CD14-positive monocyte (primary cell): ENCODE data around the gene ARL4C. TPM values are rescaled to one million over a fixed set of nuclear protein-coding genes. Genes with fewer than 3 reads are reported as not detected.

ENCODE experiments used
- DNase-seq, 3 donors: peaks; one replicate each; pipeline ENCODE4 v3.0.0-alpha.2; 2011 to 2022
- H2AFZ ChIP-seq: 2 replicates; pipeline ENCODE4 v1.6.0; 2012; ENCODE audit warnings: mild to moderate bottlenecking, low read depth, low read length, inconsistent platforms; ENCODE audit not compliant: insufficient read depth, poor library complexity, severe bottlenecking
- H3K27ac ChIP-seq, 2 donors: 1 replicate in 1 of 2; 2 replicates in 1 of 2; pipeline ENCODE4 v1.5.1; 2012 to 2013; ENCODE audit warnings: low read length in 2 of 2, control low read depth in 1 of 2, inconsistent platforms in 1 of 2, low read depth in 1 of 2, mild to moderate bottlenecking in 1 of 2
- H3K27me3 ChIP-seq, 2 donors: one replicate each; pipeline versions ENCODE4 v1.6.0 to v1.6.1; 2011 to 2013; ENCODE audit warnings: low read length in 2 of 2; ENCODE audit not compliant: control insufficient read depth in 2 of 2, insufficient read depth in 2 of 2
- H3K36me3 ChIP-seq, 2 donors: replicated peaks in 1 of 2; 1 replicate in 1 of 2; 2 replicates in 1 of 2; pipeline versions ENCODE4 v1.5.1 to v1.6.1; 2012 to 2013; ENCODE audit warnings: low read length in 2 of 2, control low read depth in 1 of 2, inconsistent platforms in 1 of 2, mild to moderate bottlenecking in 1 of 2; ENCODE audit not compliant: insufficient read depth in 2 of 2, control insufficient read depth in 1 of 2
- H3K4me1 ChIP-seq, 2 donors: 1 replicate in 1 of 2; 2 replicates in 1 of 2; pipeline versions ENCODE4 v1.5.1 to v1.6.1; 2012 to 2013; ENCODE audit warnings: low read length in 2 of 2, control low read depth in 1 of 2, inconsistent platforms in 1 of 2, mild to moderate bottlenecking in 1 of 2, moderate library complexity in 1 of 2; ENCODE audit not compliant: insufficient read depth in 2 of 2, control insufficient read depth in 1 of 2
- H3K4me2 ChIP-seq: replicated peaks from 2 replicates; pipeline ENCODE3; 2012; ENCODE audit warnings: low read length, moderate library complexity, mild to moderate bottlenecking; ENCODE audit not compliant: poor library complexity, severe bottlenecking; ENCODE audit errors: extremely low read depth
- H3K4me3 ChIP-seq, 3 experiments: fragments of 200-600 bp in 1 of 3; sonication (generic) in 1 of 3; replicated peaks in 1 of 3; 1 replicate in 2 of 3; 2 replicates in 1 of 3; pipeline ENCODE4 v1.5.1; 2011 to 2013; ENCODE audit warnings: low read length in 3 of 3, mild to moderate bottlenecking in 3 of 3, control low read depth in 2 of 3, low read depth in 2 of 3, inconsistent platforms in 1 of 3, moderate library complexity in 1 of 3
- H3K79me2 ChIP-seq: 2 replicates; pipeline ENCODE4 v1.6.0; 2012; ENCODE audit warnings: mild to moderate bottlenecking, control low read depth, inconsistent platforms, low read length, moderate library complexity; ENCODE audit not compliant: insufficient read depth
- H3K9ac ChIP-seq: 2 replicates; pipeline ENCODE4 v1.6.0; 2017; ENCODE audit warnings: low read length, mild to moderate bottlenecking; ENCODE audit not compliant: insufficient read depth, poor library complexity, severe bottlenecking
- H3K9me3 ChIP-seq, 2 donors: replicated peaks in 1 of 2; 1 replicate in 1 of 2; 2 replicates in 1 of 2; pipeline versions ENCODE4 v1.5.1 to v1.6.1; 2012 to 2013; ENCODE audit warnings: low read length in 2 of 2, control low read depth in 1 of 2; ENCODE audit not compliant: control insufficient read depth in 1 of 2, insufficient read depth in 1 of 2
- H4K20me1 ChIP-seq: 2 replicates; pipeline ENCODE4 v1.6.0; 2012; ENCODE audit warnings: mild to moderate bottlenecking, low read length, control low read depth, moderate library complexity; ENCODE audit not compliant: insufficient read depth
- H3K27ac Mint-ChIP-seq, 7 donors: one replicate each; pipeline ENCODE4 v1.8.0; 2020; ENCODE audit warnings: mild to moderate bottlenecking in 7 of 7, mixed read lengths in 7 of 7, moderate library complexity in 6 of 7, inconsistent platforms in 2 of 7
- H3K27me3 Mint-ChIP-seq, 3 donors: one replicate each; pipeline ENCODE4 v1.8.0; 2021 to 2022; ENCODE audit warnings: low read depth in 3 of 3, mild to moderate bottlenecking in 3 of 3, mixed read lengths in 3 of 3, moderate library complexity in 3 of 3, inconsistent platforms in 1 of 3
- H3K36me3 Mint-ChIP-seq, 2 donors: one replicate each; pipeline ENCODE4 v1.8.0; 2020; ENCODE audit warnings: mixed read lengths in 2 of 2, inconsistent platforms in 1 of 2, mild to moderate bottlenecking in 1 of 2
- H3K4me1 Mint-ChIP-seq: one replicate; pipeline ENCODE4 v1.8.0; 2020; ENCODE audit warnings: mild to moderate bottlenecking, mixed read lengths
- H3K4me3 Mint-ChIP-seq, 2 donors: one replicate each; pipeline ENCODE4 v1.8.0; 2020; ENCODE audit warnings: mild to moderate bottlenecking in 2 of 2, mixed read lengths in 2 of 2, moderate library complexity in 1 of 2
- H3K9me3 Mint-ChIP-seq, 7 donors: one replicate each; pipeline ENCODE4 v1.8.0; 2020 to 2022; ENCODE audit warnings: mixed read lengths in 7 of 7, mild to moderate bottlenecking in 6 of 7, moderate library complexity in 6 of 7, inconsistent platforms in 2 of 7
- WGBS: methylation state at CpG from one replicate; pipeline ENCODE4 v1.1.5; 2013; ENCODE audit warnings: missing lambda C conversion rate; ENCODE audit not compliant: insufficient coverage; 5-methylcytosine and 5-hydroxymethylcytosine counted together
- intact Hi-C, 2 donors: fragments of 100-400 bp; cut with micrococcal nuclease; formaldehyde crosslinking; loops; one replicate each; pipeline versions ENCODE4 v1.15.0 to v1.15.1; 2023
- polyA plus RNA-seq, 3 donors: library from polyadenylated mRNA; depleted of rRNA in 1 of 3; unstranded in 2 of 3; stranded (reverse) in 1 of 3; fragments of 300-500 nt in 2 of 3; fragments of >200 nt in 1 of 3; fragmentation: Illumina TruSeq in 2 of 3; gene quantifications; 1 replicate in 2 of 3; 2 replicates in 1 of 3; pipeline ENCODE4 v1.2.3, GENCODE V29; 2012 to 2021
- TF ChIP-seq, protein P1 (sequence below): fragments of 200-600 bp; IDR thresholded peaks from one replicate; pipeline ENCODE4 v1.8.0; 2022; ENCODE audit warnings: antibody characterized with exemption, mild to moderate bottlenecking

Gene ARL4C
- polyA plus RNA-seq, 3 donors: 4.0 to 90.9 (median 6.4) TPM

DNA sequence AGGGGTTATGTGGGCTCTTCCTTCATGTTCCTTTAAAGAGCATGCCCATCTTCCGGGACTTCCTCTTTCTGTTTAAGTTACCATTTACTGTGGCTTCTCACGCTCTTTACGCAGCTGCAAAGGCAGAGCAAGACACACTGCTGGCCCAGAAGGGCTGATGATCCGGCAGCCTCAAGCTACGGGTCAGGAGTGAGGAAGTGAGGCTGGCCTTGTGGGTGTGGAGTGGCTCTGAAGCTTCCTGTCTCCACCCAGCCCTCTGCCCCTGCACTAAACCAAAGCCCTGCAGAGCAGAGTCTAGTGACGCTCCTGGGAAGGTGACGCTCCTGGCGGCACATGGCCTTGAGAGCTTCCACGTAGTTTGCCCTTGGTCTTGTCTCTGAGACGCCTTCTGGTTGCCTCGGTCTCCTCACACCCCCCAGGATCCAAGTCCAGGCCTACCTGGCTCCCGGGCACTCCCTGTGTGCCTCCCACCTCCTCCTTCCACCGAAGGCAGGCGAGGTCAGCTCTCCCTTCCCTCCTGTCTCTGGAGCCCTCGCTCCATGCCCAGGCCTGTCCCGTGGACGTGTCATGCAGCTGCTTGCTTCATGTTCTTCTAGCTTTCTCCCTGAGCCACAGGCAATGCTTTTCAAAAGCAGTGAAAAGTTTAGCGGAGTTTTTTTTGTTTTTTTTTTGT is 50.3 kb downstream of the ARL4C start:
- Histone ChIP-seq H3K36me3 (no peaks in the 10 kb centered on the region), H3K79me2 (no peaks in the 10 kb centered on the region), H3K4me2 (peak overlapping the region; percentile 6), H2AFZ (peak overlapping the region; percentile 55), H3K4me3 (no peak overlapping the region), H4K20me1 (no peaks in the 10 kb centered on the region), H3K27me3 (no peaks in the 10 kb centered on the region), H3K27ac (peak overlapping the region; percentile 95 to 98), H3K9ac (peak overlapping the region; percentile 75), H3K4me1 (peaks cover 34 to 40% of the 10 kb centered on the region in 2 donors), H3K9me3 (no peaks in the 10 kb centered on the region)
- intact Hi-C loops: loop anchor here in 1 of 2 donors (5.0 kb wide), 1 partner anchor 36 kb away; no protein-coding TSS in a partner anchor
- TF ChIP-seq, protein P1, sequence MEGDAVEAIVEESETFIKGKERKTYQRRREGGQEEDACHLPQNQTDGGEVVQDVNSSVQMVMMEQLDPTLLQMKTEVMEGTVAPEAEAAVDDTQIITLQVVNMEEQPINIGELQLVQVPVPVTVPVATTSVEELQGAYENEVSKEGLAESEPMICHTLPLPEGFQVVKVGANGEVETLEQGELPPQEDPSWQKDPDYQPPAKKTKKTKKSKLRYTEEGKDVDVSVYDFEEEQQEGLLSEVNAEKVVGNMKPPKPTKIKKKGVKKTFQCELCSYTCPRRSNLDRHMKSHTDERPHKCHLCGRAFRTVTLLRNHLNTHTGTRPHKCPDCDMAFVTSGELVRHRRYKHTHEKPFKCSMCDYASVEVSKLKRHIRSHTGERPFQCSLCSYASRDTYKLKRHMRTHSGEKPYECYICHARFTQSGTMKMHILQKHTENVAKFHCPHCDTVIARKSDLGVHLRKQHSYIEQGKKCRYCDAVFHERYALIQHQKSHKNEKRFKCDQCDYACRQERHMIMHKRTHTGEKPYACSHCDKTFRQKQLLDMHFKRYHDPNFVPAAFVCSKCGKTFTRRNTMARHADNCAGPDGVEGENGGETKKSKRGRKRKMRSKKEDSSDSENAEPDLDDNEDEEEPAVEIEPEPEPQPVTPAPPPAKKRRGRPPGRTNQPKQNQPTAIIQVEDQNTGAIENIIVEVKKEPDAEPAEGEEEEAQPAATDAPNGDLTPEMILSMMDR: no peak
- WGBS: 33% methylated on average over 11 of the region's 18 CpGs
- H3K36me3 Mint-ChIP-seq: peaks cover 0 to 3% of the 10 kb centered on the region in 2 donors
- peaks cover 0 to 4% (median 2%) of the 10 kb centered on the region in 3 donors for H3K27me3 Mint-ChIP-seq
- peak overlapping the region; percentile 98 to 99 (median 99) for H3K27ac Mint-ChIP-seq
- H3K4me3 Mint-ChIP-seq: peak overlapping the region; percentile 32 to 55
- peak; percentile 97 to 99 (median 97) for DNase-seq
- peaks cover 0 to 9% (median 3%) of the 10 kb centered on the region in 7 donors for H3K9me3 Mint-ChIP-seq
- H3K4me1 Mint-ChIP-seq: peaks cover 35% of the 10 kb centered on the region

DNA sequence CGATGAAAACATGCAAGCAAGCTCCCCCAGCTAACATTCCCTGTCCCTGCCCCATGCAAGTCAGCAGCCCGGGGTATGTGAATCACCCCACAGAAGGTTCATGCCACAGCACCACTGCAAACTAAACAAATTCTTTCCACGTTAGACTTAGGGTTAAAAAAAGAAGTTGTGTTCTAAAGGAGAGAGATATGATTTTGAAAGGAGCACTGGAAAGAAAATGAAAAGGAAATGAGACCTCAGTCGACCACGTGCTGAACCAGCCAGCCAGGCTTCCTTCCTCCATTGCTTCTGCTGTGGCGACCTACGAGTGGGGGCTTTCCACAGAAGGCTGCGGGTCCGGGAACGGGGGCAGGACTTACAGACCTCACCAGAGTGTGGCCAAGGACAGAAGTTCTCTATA is 52.0 kb downstream of the ARL4C start:
- Histone ChIP-seq H4K20me1 (no peaks in the 10 kb centered on the region), H3K36me3 (no peaks in the 10 kb centered on the region), H3K9me3 (no peaks in the 10 kb centered on the region), H3K27me3 (no peaks in the 10 kb centered on the region), H3K79me2 (no peaks in the 10 kb centered on the region), H3K4me3 (no peak overlapping the region), H3K4me1 (peaks cover 34 to 40% of the 10 kb centered on the region in 2 donors), H3K4me2 (peak overlapping the region; percentile 6), H2AFZ (peak overlapping the region; percentile 43), H3K9ac (peak overlapping the region; percentile 27), H3K27ac (peak overlapping the region; percentile 95 to 98)
- Mint-ChIP-seq H3K36me3 (peaks cover 0 to 3% of the 10 kb centered on the region in 2 donors), H3K9me3 (peaks cover 1 to 8% (median 5%) of the 10 kb centered on the region in 7 donors), H3K4me1 (peaks cover 37% of the 10 kb centered on the region), H3K27me3 (peaks cover 0 to 4% (median 3%) of the 10 kb centered on the region in 3 donors), H3K4me3 (peak overlapping the region in 1 of 2 donors; percentile 11), H3K27ac (peak overlapping the region; percentile 87 to 99 (median 92))
- TF ChIP-seq, protein P1: no peak
- 0% methylated on average over 5 of the region's 10 CpGs for WGBS
- intact Hi-C loops: loop anchor here in 1 of 2 donors (5.0 kb wide), 1 partner anchor 37 kb away; no protein-coding TSS in a partner anchor
- DNase-seq: peak; percentile 73 to 86 (median 74)
